ENCODE results near the gene ARHGEF10L. TPM values are rescaled to one million over a fixed set of nuclear protein-coding genes. Genes with fewer than 3 reads are reported as not detected.

The ARHGEF10L gene
- total RNA-seq, 2 donors from 2014 or later = 26.0 to 39.7 TPM

- 74% methylated on average over 8 of the region's 8 CpGs for WGBS
- Histone ChIP-seq H3K36me3 (no peaks in the 10 kb centered on the region), H3K27me3 (replicated peaks; ENCODE audit: insufficient read depth) (no peaks in the 10 kb centered on the region), H3K27ac (peak overlapping the region in 1 of 2 donors; percentile 23), H3K4me3 (no peak overlapping the region), H3K4me1 (replicated peaks) (peaks cover 2% of the 10 kb centered on the region), H3K9me3 (no peaks in the 10 kb centered on the region)
- intact Hi-C loops (cut with DNase I) = no loop called here
- no peak for DNase-seq (ENCODE audit: low spot score)
- TF ChIP-seq POLR2A (IDR thresholded peaks at IDR 0.05) (no peak), POLR2AphosphoS5 (IDR thresholded peaks at IDR 0.05) (no peak), CTCF (IDR thresholded peaks at IDR 0.05) (no peak)
Observed at GRCh38 chr1:17553975-17554700, 14.6 kb downstream of the ARHGEF10L start.

- DNase-seq (ENCODE audit: low spot score) = no peak
- TF ChIP-seq POLR2A (IDR thresholded peaks at IDR 0.05) (no peak), POLR2AphosphoS5 (IDR thresholded peaks at IDR 0.05) (no peak), CTCF (IDR thresholded peaks at IDR 0.05) (no peak)
- intact Hi-C loops (cut with DNase I) = no loop called here
- H3K27me3 ChIP-seq (replicated peaks; ENCODE audit: insufficient read depth) = no peaks in the 10 kb centered on the region
- no peak overlapping the region for H3K4me3 ChIP-seq
- no peak overlapping the region for H3K27ac ChIP-seq
- H3K4me1 ChIP-seq (replicated peaks) = peaks cover 2% of the 10 kb centered on the region
- H3K36me3 ChIP-seq = no peaks in the 10 kb centered on the region
- 75% methylated on average over 2 of the region's 2 CpGs for WGBS
- no peaks in the 10 kb centered on the region for H3K9me3 ChIP-seq
Observed at GRCh38 chr1:17554954-17555353, 15.5 kb downstream of the ARHGEF10L start.

GRCh38 chr1:17557986-17558385, 18.5 kb downstream of the ARHGEF10L start:
- 89% methylated on average over 7 of the region's 7 CpGs for WGBS
- no peak overlapping the region for H3K27ac ChIP-seq
- no peaks in the 10 kb centered on the region for H3K9me3 ChIP-seq
- intact Hi-C loops (cut with DNase I) = no loop called here
- TF ChIP-seq POLR2A (IDR thresholded peaks at IDR 0.05) = no peak
- no peak for TF ChIP-seq POLR2AphosphoS5 (IDR thresholded peaks at IDR 0.05)
- no peak for TF ChIP-seq CTCF (IDR thresholded peaks at IDR 0.05)
- no peak overlapping the region for H3K4me3 ChIP-seq
- H3K4me1 ChIP-seq (replicated peaks) = peaks cover 3% of the 10 kb centered on the region
- no peaks in the 10 kb centered on the region for H3K27me3 ChIP-seq (replicated peaks; ENCODE audit: insufficient read depth)
- no peak for DNase-seq (ENCODE audit: low spot score)
- H3K36me3 ChIP-seq = no peaks in the 10 kb centered on the region

- Histone ChIP-seq H3K9me3 (no peaks in the 10 kb centered on the region), H3K36me3 (no peaks in the 10 kb centered on the region), H3K27me3 (replicated peaks; ENCODE audit: insufficient read depth) (no peaks in the 10 kb centered on the region), H3K4me1 (replicated peaks) (peaks cover 3% of the 10 kb centered on the region), H3K4me3 (no peak overlapping the region), H3K27ac (peak overlapping the region in 1 of 2 donors; percentile 87)
- intact Hi-C loops (cut with DNase I) = no loop called here
- TF ChIP-seq CTCF (IDR thresholded peaks at IDR 0.05) (no peak), POLR2AphosphoS5 (IDR thresholded peaks at IDR 0.05) (no peak), POLR2A (IDR thresholded peaks at IDR 0.05) (no peak)
- no peak for DNase-seq (ENCODE audit: low spot score)
- 86% methylated on average over 3 of the region's 3 CpGs for WGBS
Observed at GRCh38 chr1:17558541-17558940, 19.0 kb downstream of the ARHGEF10L start.

Measured in prostate gland (tissue), 2 donors.